Astrocyte (in vitro differentiated cells and primary cell): ENCODE measurements around the gene IFRD2. TPM values are rescaled to one million over a fixed set of nuclear protein-coding genes. Genes with fewer than 3 reads are reported as not detected.

ENCODE experiments used
- DNase-seq: peaks from one replicate; pipeline ENCODE4 v3.0.0-alpha.2; 2010; ENCODE audit warnings: low read depth
- FAIRE-seq: peaks from 2 replicates; lab custom pipeline; 2011; peaks lifted over from hg19 to GRCh38; lab: Jason Lieb, UNC
- H2AFZ ChIP-seq: 2 replicates; pipeline ENCODE4 v1.6.0; 2012; ENCODE audit warnings: low read depth, low read length, inconsistent platforms
- H3K27ac ChIP-seq: 2 replicates; pipeline ENCODE4 v1.5.1; 2011; ENCODE audit warnings: low read depth, low read length, inconsistent platforms
- H3K27me3 ChIP-seq: 2 replicates; pipeline ENCODE4 v1.6.0; 2011; ENCODE audit warnings: low read length, inconsistent platforms; ENCODE audit not compliant: insufficient read depth
- H3K36me3 ChIP-seq: 2 replicates; pipeline ENCODE4 v1.5.1; 2011; ENCODE audit warnings: low read length, inconsistent platforms; ENCODE audit not compliant: insufficient read depth
- H3K4me1 ChIP-seq: 2 replicates; pipeline ENCODE4 v1.5.1; 2011; ENCODE audit warnings: low read length, inconsistent platforms; ENCODE audit not compliant: insufficient read depth
- H3K4me2 ChIP-seq: 2 replicates; pipeline ENCODE4 v1.6.0; 2012; ENCODE audit warnings: low read length, inconsistent platforms
- H3K4me3 ChIP-seq: 2 replicates; pipeline ENCODE4 v1.5.1; 2011; ENCODE audit warnings: low read depth, mild to moderate bottlenecking, low read length, inconsistent platforms; ENCODE audit not compliant: insufficient read depth
- H3K79me2 ChIP-seq: 2 replicates; pipeline ENCODE4 v1.6.0; 2012; ENCODE audit warnings: mild to moderate bottlenecking, low read length, inconsistent platforms; ENCODE audit not compliant: insufficient read depth
- H3K9ac ChIP-seq: 2 replicates; pipeline ENCODE4 v1.6.0; 2012; ENCODE audit warnings: mild to moderate bottlenecking, low read length, inconsistent platforms
- H3K9me3 ChIP-seq: 2 replicates; pipeline ENCODE4 v1.5.1; 2012; ENCODE audit warnings: low read depth, mild to moderate bottlenecking, low read length, inconsistent platforms; ENCODE audit not compliant: insufficient read depth
- H4K20me1 ChIP-seq: 2 replicates; pipeline ENCODE4 v1.6.0; 2012; ENCODE audit warnings: low read length, inconsistent platforms; ENCODE audit not compliant: insufficient read depth
- H3K27ac Mint-ChIP-seq: one replicate; pipeline ENCODE4 v1.8.0; 2021; ENCODE audit warnings: mild to moderate bottlenecking, mixed read lengths; ENCODE audit not compliant: unreplicated experiment
- H3K27me3 Mint-ChIP-seq: one replicate; pipeline ENCODE4 v1.8.0; 2021; ENCODE audit warnings: low read depth, mixed read lengths; ENCODE audit not compliant: unreplicated experiment
- H3K36me3 Mint-ChIP-seq: one replicate; pipeline ENCODE4 v1.8.0; 2021; ENCODE audit warnings: low read depth, mixed read lengths; ENCODE audit not compliant: unreplicated experiment
- H3K4me1 Mint-ChIP-seq: one replicate; pipeline ENCODE4 v1.8.0; 2021; ENCODE audit warnings: low read depth, mixed read lengths; ENCODE audit not compliant: unreplicated experiment
- H3K4me3 Mint-ChIP-seq: one replicate; pipeline ENCODE4 v1.8.0; 2021; ENCODE audit warnings: mild to moderate bottlenecking, moderate library complexity, mixed read lengths; ENCODE audit not compliant: unreplicated experiment
- H3K9me3 Mint-ChIP-seq: one replicate; pipeline ENCODE4 v1.8.0; 2021; ENCODE audit warnings: mild to moderate bottlenecking, mixed read lengths; ENCODE audit not compliant: unreplicated experiment
- CTCF ChIP-seq: IDR thresholded peaks from 2 replicates; pipeline ENCODE4 v1.5.1; 2011; ENCODE audit warnings: low read depth, mild to moderate bottlenecking, inconsistent platforms, low read length, moderate library complexity; ENCODE audit not compliant: insufficient read depth
- EZH2 ChIP-seq: IDR thresholded peaks from 2 replicates; pipeline ENCODE4 v1.6.1; 2012; ENCODE audit warnings: mild to moderate bottlenecking, low read length, inconsistent platforms; ENCODE audit not compliant: insufficient read depth
- total RNA-seq: library from RNA; stranded (reverse); gene quantifications from 2 replicates; pipeline ENCODE4 v1.2.1, GENCODE V29; 2021

IFRD2 gene
- total RNA-seq, 1 donor from 2014 or later: 66.8 TPM

- Histone ChIP-seq H2AFZ (no peak overlapping the region), H3K9ac (no peak overlapping the region), H3K27ac (no peak overlapping the region), H4K20me1 (no peaks in the 10 kb centered on the region), H3K4me1 (peaks cover 22% of the 10 kb centered on the region), H3K27me3 (no peaks in the 10 kb centered on the region), H3K9me3 (no peaks in the 10 kb centered on the region), H3K4me3 (no peak overlapping the region), H3K4me2 (no peak overlapping the region), H3K36me3 (no peaks in the 10 kb centered on the region), H3K79me2 (peaks cover 7% of the 10 kb centered on the region)
- Mint-ChIP-seq H3K4me1 (peaks cover 11% of the 10 kb centered on the region), H3K27ac (no peak overlapping the region), H3K36me3 (no peaks in the 10 kb centered on the region), H3K9me3 (no peaks in the 10 kb centered on the region), H3K4me3 (no peak overlapping the region), H3K27me3 (no peaks in the 10 kb centered on the region)
- no peak for TF ChIP-seq CTCF
- no peak for TF ChIP-seq EZH2
- no peak for DNase-seq
- FAIRE-seq: no peak
Observed at GRCh38 chr3:50297384-50297775, 5.2 kb upstream of the IFRD2 start.

- Mint-ChIP-seq H3K4me1 (peaks cover 11% of the 10 kb centered on the region), H3K4me3 (no peak overlapping the region), H3K27me3 (no peaks in the 10 kb centered on the region), H3K36me3 (no peaks in the 10 kb centered on the region), H3K27ac (no peak overlapping the region), H3K9me3 (no peaks in the 10 kb centered on the region)
- Histone ChIP-seq H3K4me2 (no peak overlapping the region), H3K27me3 (no peaks in the 10 kb centered on the region), H3K4me1 (peaks cover 22% of the 10 kb centered on the region), H3K9ac (no peak overlapping the region), H3K36me3 (no peaks in the 10 kb centered on the region), H3K4me3 (no peak overlapping the region), H3K79me2 (peaks cover 10% of the 10 kb centered on the region), H3K27ac (no peak overlapping the region), H2AFZ (no peak overlapping the region), H4K20me1 (no peaks in the 10 kb centered on the region), H3K9me3 (no peaks in the 10 kb centered on the region)
- TF ChIP-seq EZH2: no peak
- TF ChIP-seq CTCF: no peak
- DNase-seq (no peak), FAIRE-seq (no peak)
Observed at GRCh38 chr3:50296721-50297383, 4.6 kb upstream of the IFRD2 start.
